Measurements from ENCODE around the gene CCNA1. TPM values are rescaled to one million over a fixed set of nuclear protein-coding genes. Genes with fewer than 3 reads are reported as not detected.

The CCNA1 gene
- total RNA-seq, 1 experiment from 2014 or later: 18.3 TPM

DNA sequence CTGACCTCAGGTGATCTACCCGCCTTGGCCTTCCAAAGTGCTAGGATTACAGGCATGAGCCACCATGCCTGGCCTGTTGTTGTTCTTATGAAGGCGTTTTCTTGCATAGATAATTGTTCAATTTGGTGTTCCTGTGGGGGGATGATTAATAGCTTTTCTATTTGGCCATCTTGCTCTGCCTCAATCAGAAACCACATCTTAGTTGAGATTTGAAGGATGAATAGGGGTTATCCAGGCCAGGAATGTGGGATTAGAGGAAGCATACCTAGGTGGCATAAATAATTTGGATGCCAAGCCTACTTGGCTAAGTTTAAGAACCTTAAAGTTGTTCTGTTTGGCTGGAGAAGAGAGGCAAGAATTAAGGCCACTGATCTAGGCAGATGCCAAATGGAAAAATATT is 44.4 kb downstream of the CCNA1 start:
- no peak overlapping the region for H3K9ac ChIP-seq (ENCODE audit: low read length)
- no peak for DNase-seq
- H4K20me1 ChIP-seq (ENCODE audit: low read length): no peaks in the 10 kb centered on the region
- H3K9me2 ChIP-seq (replicated peaks; ENCODE audit: low read length): no peaks in the 10 kb centered on the region
- no peaks in the 10 kb centered on the region for H3K79me2 ChIP-seq (ENCODE audit: low read length)
- H2AFZ ChIP-seq (ENCODE audit: low read length): no peak overlapping the region
- no peaks in the 10 kb centered on the region for H3K36me3 ChIP-seq (ENCODE audit: low read depth, low read length)
- ChIA-PET CTCF (no interaction called here), POLR2A (ENCODE audit: unreplicated experiment) (no interaction called here)
- intact Hi-C loops (cut with micrococcal nuclease): no loop called here
- H3K4me1 ChIP-seq (ENCODE audit: insufficient read depth, low read length): no peaks in the 10 kb centered on the region
- H3K4me3 ChIP-seq (ENCODE audit: low read length): no peak overlapping the region
- H3K27ac ChIP-seq (ENCODE audit: low read length): no peak overlapping the region
- no peaks in the 10 kb centered on the region for H3F3A ChIP-seq (ENCODE audit: low read length, unreplicated experiment)
- H3K9me3 ChIP-seq (ENCODE audit: low read length): no peaks in the 10 kb centered on the region
- no peak for ATAC-seq
- H3K27me3 ChIP-seq (ENCODE audit: low read length): peaks cover 11% of the 10 kb centered on the region; the same call in 1 of the 2 replicates
- H3K4me2 ChIP-seq (ENCODE audit: low read length): no peak overlapping the region
- TF ChIP-seq EZH2phosphoT487 (IDR thresholded peaks at IDR 0.05; ENCODE audit: borderline replicate concordance, low read length): no peak
- TF ChIP-seq, protein P1, sequence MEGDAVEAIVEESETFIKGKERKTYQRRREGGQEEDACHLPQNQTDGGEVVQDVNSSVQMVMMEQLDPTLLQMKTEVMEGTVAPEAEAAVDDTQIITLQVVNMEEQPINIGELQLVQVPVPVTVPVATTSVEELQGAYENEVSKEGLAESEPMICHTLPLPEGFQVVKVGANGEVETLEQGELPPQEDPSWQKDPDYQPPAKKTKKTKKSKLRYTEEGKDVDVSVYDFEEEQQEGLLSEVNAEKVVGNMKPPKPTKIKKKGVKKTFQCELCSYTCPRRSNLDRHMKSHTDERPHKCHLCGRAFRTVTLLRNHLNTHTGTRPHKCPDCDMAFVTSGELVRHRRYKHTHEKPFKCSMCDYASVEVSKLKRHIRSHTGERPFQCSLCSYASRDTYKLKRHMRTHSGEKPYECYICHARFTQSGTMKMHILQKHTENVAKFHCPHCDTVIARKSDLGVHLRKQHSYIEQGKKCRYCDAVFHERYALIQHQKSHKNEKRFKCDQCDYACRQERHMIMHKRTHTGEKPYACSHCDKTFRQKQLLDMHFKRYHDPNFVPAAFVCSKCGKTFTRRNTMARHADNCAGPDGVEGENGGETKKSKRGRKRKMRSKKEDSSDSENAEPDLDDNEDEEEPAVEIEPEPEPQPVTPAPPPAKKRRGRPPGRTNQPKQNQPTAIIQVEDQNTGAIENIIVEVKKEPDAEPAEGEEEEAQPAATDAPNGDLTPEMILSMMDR (conservative IDR thresholded peaks at IDR 0.05; ENCODE audit: low read depth, low read length): no peak
- no peak for TF ChIP-seq EZH2 (IDR thresholded peaks at IDR 0.05; ENCODE audit: low read length, unreplicated experiment)
- BruUV-seq (replicated peaks): no TSS peak

DNA sequence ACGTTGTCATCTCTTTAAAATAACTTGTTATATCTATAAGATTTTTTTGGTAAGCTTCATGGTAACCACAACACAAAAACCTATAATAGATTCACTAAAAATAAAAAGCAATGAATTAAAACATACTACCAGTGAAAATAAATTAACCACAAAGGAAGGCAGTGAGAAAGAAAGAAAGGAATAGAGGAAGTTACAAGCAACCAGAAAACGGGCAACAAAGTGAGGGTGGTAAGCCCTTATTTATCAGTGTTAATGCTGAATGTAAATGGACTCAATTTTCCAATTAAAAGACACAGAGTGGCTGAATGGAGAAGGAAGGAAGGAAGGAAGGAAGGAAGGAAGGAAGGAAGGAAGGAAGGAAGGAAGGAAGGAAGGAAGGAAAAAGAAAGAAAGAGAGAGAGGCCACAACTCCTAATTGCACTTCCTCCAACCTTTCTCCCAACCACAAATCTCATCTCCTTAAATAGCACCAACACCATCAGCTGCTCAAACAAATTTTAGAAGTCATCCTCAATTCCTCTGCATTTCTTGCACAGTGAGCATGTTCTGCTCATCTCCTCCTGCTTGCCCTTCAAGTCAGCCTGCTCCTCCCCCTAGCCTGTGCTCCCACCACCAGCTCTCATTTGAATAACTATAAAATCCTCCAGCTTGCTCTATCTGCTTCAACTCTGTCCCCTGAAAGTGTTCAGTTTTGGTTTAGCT is 48.6 kb downstream of the CCNA1 start:
- peaks cover 16% of the 10 kb centered on the region for H3K27me3 ChIP-seq (ENCODE audit: low read length)
- no peak for DNase-seq
- CTCF ChIA-PET: no interaction called here

DNA sequence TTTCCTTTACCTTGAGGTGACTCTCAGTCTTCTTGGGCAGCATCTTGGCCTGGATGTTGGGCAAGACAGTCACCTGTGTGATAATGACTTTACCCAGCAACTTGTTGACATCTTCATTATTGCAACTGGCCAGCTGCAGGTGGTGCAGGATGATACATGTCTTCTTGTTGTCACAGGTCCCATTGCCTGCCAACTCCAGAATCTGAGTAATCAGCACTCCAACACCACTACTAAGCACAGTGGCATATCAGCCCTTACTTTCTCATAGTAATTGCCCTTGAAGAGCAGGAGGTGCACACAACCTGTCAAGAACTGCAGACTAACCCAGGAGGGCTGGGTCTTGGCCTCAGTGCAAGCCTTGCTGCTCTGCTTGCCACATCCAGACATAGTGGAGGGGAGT is 57.8 kb downstream of the CCNA1 start:
- Histone ChIP-seq H3F3A (ENCODE audit: low read length, unreplicated experiment) (no peaks in the 10 kb centered on the region), H3K27ac (ENCODE audit: low read length) (no peak overlapping the region), H3K4me3 (ENCODE audit: low read length) (no peak overlapping the region), H3K9ac (ENCODE audit: low read length) (no peak overlapping the region), H3K9me2 (replicated peaks; ENCODE audit: low read length) (no peaks in the 10 kb centered on the region), H3K4me2 (ENCODE audit: low read length) (no peak overlapping the region), H3K27me3 (ENCODE audit: low read length) (0 out of 2 replicates have a peak, but pooled peaks cover 9% of the 10 kb centered on the region), H2AFZ (ENCODE audit: low read length) (no peak overlapping the region), H3K79me2 (ENCODE audit: low read length) (no peaks in the 10 kb centered on the region), H3K36me3 (ENCODE audit: low read depth, low read length) (no peaks in the 10 kb centered on the region), H4K20me1 (ENCODE audit: low read length) (no peaks in the 10 kb centered on the region), H3K9me3 (ENCODE audit: low read length) (no peaks in the 10 kb centered on the region), H3K4me1 (ENCODE audit: insufficient read depth, low read length) (no peaks in the 10 kb centered on the region)
- ChIA-PET POLR2A (ENCODE audit: unreplicated experiment) (no interaction called here), CTCF (no interaction called here)
- ATAC-seq (no peak), DNase-seq (no peak)
- no peak for TF ChIP-seq EZH2 (IDR thresholded peaks at IDR 0.05; ENCODE audit: low read length, unreplicated experiment)
- TF ChIP-seq, protein P1 (conservative IDR thresholded peaks at IDR 0.05; ENCODE audit: low read depth, low read length): no peak
- TF ChIP-seq EZH2phosphoT487 (IDR thresholded peaks at IDR 0.05; ENCODE audit: borderline replicate concordance, low read length): no peak
- intact Hi-C loops (cut with micrococcal nuclease): no loop called here
- no TSS peak for BruUV-seq (replicated peaks)

More for the DNA sequence above, 48.6 kb downstream of the CCNA1 start:
- Histone ChIP-seq H3K4me2 (ENCODE audit: low read length) (no peak overlapping the region), H3K9me3 (ENCODE audit: low read length) (no peaks in the 10 kb centered on the region), H2AFZ (ENCODE audit: low read length) (no peak overlapping the region), H3K4me3 (ENCODE audit: low read length) (no peak overlapping the region), H3F3A (ENCODE audit: low read length, unreplicated experiment) (no peaks in the 10 kb centered on the region), H3K79me2 (ENCODE audit: low read length) (no peaks in the 10 kb centered on the region), H3K36me3 (ENCODE audit: low read depth, low read length) (no peaks in the 10 kb centered on the region), H3K4me1 (ENCODE audit: insufficient read depth, low read length) (no peaks in the 10 kb centered on the region), H3K9me2 (replicated peaks; ENCODE audit: low read length) (no peaks in the 10 kb centered on the region), H3K9ac (ENCODE audit: low read length) (no peak overlapping the region), H3K27ac (ENCODE audit: low read length) (no peak overlapping the region), H4K20me1 (ENCODE audit: low read length) (no peaks in the 10 kb centered on the region)
- ATAC-seq: no peak
- BruUV-seq (replicated peaks): no TSS peak
- POLR2A ChIA-PET (ENCODE audit: unreplicated experiment): no interaction called here
- intact Hi-C loops (cut with micrococcal nuclease): no loop called here
- TF ChIP-seq EZH2phosphoT487 (IDR thresholded peaks at IDR 0.05; ENCODE audit: borderline replicate concordance, low read length) (no peak), EZH2 (IDR thresholded peaks at IDR 0.05; ENCODE audit: low read length, unreplicated experiment) (no peak)
- TF ChIP-seq, protein P1 (conservative IDR thresholded peaks at IDR 0.05; ENCODE audit: low read depth, low read length): no peak
